Mucosa of gallbladder (tissue), 1 donor: ENCODE measurements around the gene CSKMT. TPM values are rescaled to one million over a fixed set of nuclear protein-coding genes. Genes with fewer than 3 reads are reported as not detected.
"Not testable (repeated sequence)": the region's sequence is repeated elsewhere in the genome, so short reads cannot be mapped to it uniquely, and the experiment has no call there.

Experiments used
- DNase-seq: peaks from one replicate; pipeline ENCODE4 v3.0.0-alpha.2; 2020; ENCODE audit warnings: low spot score
- total RNA-seq: library from RNA; stranded (reverse); gene quantifications from one replicate; pipeline ENCODE4 v1.2.1, GENCODE V29; 2021
- donor health status: DM: no; HTN: no; CAD: no.

The CSKMT gene
- total RNA-seq, 1 donor from 2014 or later = 10.6 TPM

GRCh38 chr11:62654297-62654696 lies 10.8 kb upstream of the CSKMT start:
- no peak for DNase-seq

- DNase-seq = no peak
Observed at GRCh38 chr11:62656796-62657429, 8.2 kb upstream of the CSKMT start.

GRCh38 chr11:62664405-62665074 lies 572 bp upstream of the CSKMT start:
- no peak for DNase-seq

- peak; percentile 41 for DNase-seq
Observed at GRCh38 chr11:62665599-62666258, 617 bp downstream of the CSKMT start.

GRCh38 chr11:62666259-62666926 lies 1.3 kb downstream of the CSKMT start:
- DNase-seq = no peak

GRCh38 chr11:62667460-62667859 lies 2.3 kb downstream of the CSKMT start:
- DNase-seq = no peak

GRCh38 chr11:62669420-62670161 lies 4.5 kb downstream of the CSKMT start:
- DNase-seq = no peak

GRCh38 chr11:62671236-62671607 lies 6.1 kb downstream of the CSKMT start:
- no peak for DNase-seq

- DNase-seq = peak; percentile 76
Observed at GRCh38 chr11:62671608-62672389, 6.7 kb downstream of the CSKMT start, which contains the start of the genes LBHD1 and UQCC3. Gene LBHD1 (minus strand): TSS chr11:62672267. CDS start chr11:62670031, 2,236 bp downstream. Gene UQCC3 (plus strand): TSS chr11:62671673. CDS start chr11:62671746, 73 bp downstream.

GRCh38 chr11:62673196-62673525 lies 8.0 kb downstream of the CSKMT start:
- DNase-seq = no peak

GRCh38 chr11:62675415-62675814 lies 10.3 kb downstream of the CSKMT start:
- not testable (repeated sequence) for DNase-seq

- DNase-seq = no peak
Observed at GRCh38 chr11:62676698-62677097, 11.6 kb downstream of the CSKMT start.

- DNase-seq = no peak
Observed at GRCh38 chr11:62677156-62677555, 12.0 kb downstream of the CSKMT start.

GRCh38 chr11:62677714-62678113 lies 12.6 kb downstream of the CSKMT start:
- DNase-seq = no peak

- no peak for DNase-seq
Observed at GRCh38 chr11:62678433-62678769, 13.3 kb downstream of the CSKMT start.

GRCh38 chr11:62678770-62679696 lies 13.9 kb downstream of the CSKMT start, which contains the start of gene UBXN1:
Gene UBXN1 (minus strand): TSS chr11:62679073. CDS start chr11:62678923, 150 bp downstream.
- peak; percentile 92 for DNase-seq

- peak; percentile 62 for DNase-seq
Observed at GRCh38 chr11:62680825-62681240, 15.7 kb downstream of the CSKMT start.

- DNase-seq = no peak
Observed at GRCh38 chr11:62682518-62682917, 17.4 kb downstream of the CSKMT start.

- no peak for DNase-seq
Observed at GRCh38 chr11:62687508-62688396, 22.6 kb downstream of the CSKMT start.
